Measurements from ENCODE around the gene SMIM34.
"Not testable (repeated sequence)": the region's sequence is repeated elsewhere in the genome, so short reads cannot be mapped to it uniquely, and the experiment has no call there.

Gene SMIM34

GRCh38 chr21:34423805-34424204 is at the start of gene SMIM34:
TSS of gene SMIM34 (minus strand) at chr21:34423951. CDS start at chr21:34423839, 112 bp downstream.
- intact Hi-C loops (cut with DNase I; ENCODE audit: low total_unique reads); H3K36me3 ChIP-seq; H3K4me3 ChIP-seq; H3K27me3 ChIP-seq; H3K9me3 ChIP-seq; H3K27ac ChIP-seq; H3K4me1 ChIP-seq; DNase-seq: not testable (repeated sequence)

GRCh38 chr21:34467333-34467732 is 43.6 kb upstream of the SMIM34 start:
- H3K27me3 ChIP-seq; H3K27ac ChIP-seq; H3K36me3 ChIP-seq; H3K4me3 ChIP-seq; DNase-seq; H3K9me3 ChIP-seq; H3K4me1 ChIP-seq; intact Hi-C loops (cut with DNase I; ENCODE audit: low total_unique reads): not testable (repeated sequence)

- H3K4me3 ChIP-seq; DNase-seq; intact Hi-C loops (cut with DNase I; ENCODE audit: low total_unique reads); H3K27me3 ChIP-seq; H3K9me3 ChIP-seq; H3K27ac ChIP-seq; H3K4me1 ChIP-seq; H3K36me3 ChIP-seq: not testable (repeated sequence)
These were observed 35.7 kb upstream of the SMIM34 start for GRCh38 chr21:34459426-34459825.

- intact Hi-C loops (cut with DNase I; ENCODE audit: low total_unique reads); H3K36me3 ChIP-seq; H3K27me3 ChIP-seq: not testable (repeated sequence)
These were observed 34.5 kb upstream of the SMIM34 start for GRCh38 chr21:34458266-34458665.

GRCh38 chr21:34456180-34456579 is 32.4 kb upstream of the SMIM34 start:
- H3K36me3 ChIP-seq; H3K4me3 ChIP-seq; H3K9me3 ChIP-seq; DNase-seq; intact Hi-C loops (cut with DNase I; ENCODE audit: low total_unique reads); H3K27ac ChIP-seq; H3K27me3 ChIP-seq; H3K4me1 ChIP-seq: not testable (repeated sequence)

More at GRCh38 chr21:34458266-34458665, 34.5 kb upstream of the SMIM34 start:
- not testable (repeated sequence) for H3K4me3 ChIP-seq, DNase-seq, H3K27ac ChIP-seq, H3K9me3 ChIP-seq, H3K4me1 ChIP-seq

- H3K27ac ChIP-seq; DNase-seq; H3K4me3 ChIP-seq; H3K4me1 ChIP-seq; H3K27me3 ChIP-seq; H3K9me3 ChIP-seq; intact Hi-C loops (cut with DNase I; ENCODE audit: low total_unique reads); H3K36me3 ChIP-seq: not testable (repeated sequence)
These were observed 31.9 kb upstream of the SMIM34 start for GRCh38 chr21:34455628-34456027.

GRCh38 chr21:34447018-34447417 is 23.3 kb upstream of the SMIM34 start:
- H3K4me1 ChIP-seq; intact Hi-C loops (cut with DNase I; ENCODE audit: low total_unique reads): not testable (repeated sequence)

GRCh38 chr21:34443486-34443885 is 19.7 kb upstream of the SMIM34 start:
- H3K27me3 ChIP-seq; H3K9me3 ChIP-seq; H3K4me3 ChIP-seq; H3K36me3 ChIP-seq; H3K27ac ChIP-seq; H3K4me1 ChIP-seq; DNase-seq; intact Hi-C loops (cut with DNase I; ENCODE audit: low total_unique reads): not testable (repeated sequence)

More at GRCh38 chr21:34447018-34447417, 23.3 kb upstream of the SMIM34 start:
- H3K27ac ChIP-seq, H3K36me3 ChIP-seq, H3K9me3 ChIP-seq, DNase-seq, H3K4me3 ChIP-seq, H3K27me3 ChIP-seq: not testable (repeated sequence)

GRCh38 chr21:34429710-34430109 is 6.0 kb upstream of the SMIM34 start:
- DNase-seq; H3K27me3 ChIP-seq; H3K36me3 ChIP-seq; H3K4me1 ChIP-seq; H3K27ac ChIP-seq; H3K9me3 ChIP-seq; intact Hi-C loops (cut with DNase I; ENCODE audit: low total_unique reads); H3K4me3 ChIP-seq: not testable (repeated sequence)

GRCh38 chr21:34428441-34428840 is 4.7 kb upstream of the SMIM34 start:
- H3K27me3 ChIP-seq; H3K27ac ChIP-seq; H3K36me3 ChIP-seq; H3K4me1 ChIP-seq; intact Hi-C loops (cut with DNase I; ENCODE audit: low total_unique reads); H3K9me3 ChIP-seq; H3K4me3 ChIP-seq; DNase-seq: not testable (repeated sequence)

- H3K27ac ChIP-seq; H3K9me3 ChIP-seq; H3K36me3 ChIP-seq; H3K4me1 ChIP-seq; DNase-seq; intact Hi-C loops (cut with DNase I; ENCODE audit: low total_unique reads); H3K27me3 ChIP-seq; H3K4me3 ChIP-seq: not testable (repeated sequence)
These were observed 3.6 kb upstream of the SMIM34 start for GRCh38 chr21:34427339-34427738.

- H3K36me3 ChIP-seq; DNase-seq; H3K4me3 ChIP-seq; H3K27me3 ChIP-seq; H3K27ac ChIP-seq; H3K4me1 ChIP-seq; intact Hi-C loops (cut with DNase I; ENCODE audit: low total_unique reads); H3K9me3 ChIP-seq: not testable (repeated sequence)
These were observed 6.2 kb downstream of the SMIM34 start for GRCh38 chr21:34417448-34418077.

GRCh38 chr21:34407294-34407693 is 16.5 kb downstream of the SMIM34 start:
- H3K27me3 ChIP-seq; H3K4me3 ChIP-seq; H3K4me1 ChIP-seq; DNase-seq; H3K9me3 ChIP-seq; H3K27ac ChIP-seq; H3K36me3 ChIP-seq; intact Hi-C loops (cut with DNase I; ENCODE audit: low total_unique reads): not testable (repeated sequence)

GRCh38 chr21:34406676-34407075 is 17.1 kb downstream of the SMIM34 start:
- H3K27me3 ChIP-seq; H3K27ac ChIP-seq; H3K4me1 ChIP-seq; intact Hi-C loops (cut with DNase I; ENCODE audit: low total_unique reads); DNase-seq; H3K36me3 ChIP-seq; H3K4me3 ChIP-seq; H3K9me3 ChIP-seq: not testable (repeated sequence)

- H3K27me3 ChIP-seq; H3K4me3 ChIP-seq; H3K4me1 ChIP-seq; intact Hi-C loops (cut with DNase I; ENCODE audit: low total_unique reads); DNase-seq; H3K9me3 ChIP-seq; H3K27ac ChIP-seq; H3K36me3 ChIP-seq: not testable (repeated sequence)
These were observed 17.6 kb downstream of the SMIM34 start for GRCh38 chr21:34406102-34406501.
